HEK293 (cell line): ENCODE data around the gene ARHGEF26.

Source experiments
- CTCF ChIA-PET: fragments of 350-600 bp; formaldehyde crosslinking; extraction: SDS; loops from one replicate; lab custom pipeline; 2021; ENCODE audit warnings: antibody characterized with exemption; lab: Yijun Ruan, JAX
- POLR2A ChIA-PET: fragments of 300-600 bp; formaldehyde crosslinking; extraction: SDS; loops from one replicate; lab custom pipeline; 2020; ENCODE audit warnings: antibody characterized with exemption, inconsistent platforms; lab: Yijun Ruan, JAX
- H3K27ac ChIP-seq: fragments of 200-500 bp; sonication (Bioruptor generic); 2 replicates; pipeline ENCODE4 v1.5.1; 2014; ENCODE audit warnings: low read depth, low read length, control low read depth, inconsistent platforms; ENCODE audit errors: extremely low read depth
- H3K36me3 ChIP-seq, 2 experiments: fragments of 200-500 bp in 1 of 2; sonication (Bioruptor generic) in 1 of 2; 1 replicate in 1 of 2; 2 replicates in 1 of 2; pipeline ENCODE4 v1.5.1; 2014 to 2017; ENCODE audit warnings: inconsistent platforms in 2 of 2, low read length in 2 of 2; ENCODE audit not compliant: control insufficient read depth in 2 of 2, insufficient read depth in 1 of 2
- H3K4me1 ChIP-seq: fragments of 200-500 bp; sonication (Bioruptor generic); 2 replicates; pipeline ENCODE4 v1.5.1; 2014; ENCODE audit warnings: mild to moderate bottlenecking, low read length, inconsistent platforms; ENCODE audit not compliant: control insufficient read depth, insufficient read depth
- H3K4me3 ChIP-seq: 2 replicates; pipeline ENCODE4 v1.5.1; 2011; ENCODE audit warnings: low read depth, mild to moderate bottlenecking, control low read depth, low read length, moderate library complexity
- H3K9me3 ChIP-seq: fragments of 200-500 bp; sonication (Bioruptor generic); 2 replicates; pipeline ENCODE4 v1.5.1; 2014; ENCODE audit warnings: low read depth, low read length, inconsistent platforms; ENCODE audit not compliant: control insufficient read depth, insufficient read depth
- GFI1B ChIP-seq: fragments of 450-650 bp; formaldehyde crosslinking; IDR thresholded peaks from 2 replicates; pipeline ENCODE4 v1.5.1; 2016; ENCODE audit warnings: missing biosample characterization, missing genetic modification characterization
- KLF1 ChIP-seq: fragments of 450-650 bp; formaldehyde crosslinking; IDR thresholded peaks from 2 replicates; pipeline ENCODE4 v1.5.1; 2016; ENCODE audit warnings: missing biosample characterization, missing genetic modification characterization
- OSR2 ChIP-seq: fragments of 450-650 bp; formaldehyde crosslinking; IDR thresholded peaks from 2 replicates; pipeline ENCODE4 v1.5.1; 2016; ENCODE audit warnings: missing biosample characterization, missing genetic modification characterization
- PRDM10 ChIP-seq: fragments of 450-650 bp; formaldehyde crosslinking; IDR thresholded peaks from 2 replicates; pipeline ENCODE4 v1.5.1; 2016; ENCODE audit warnings: missing biosample characterization, missing genetic modification characterization
- WT1 ChIP-seq: fragments of 450-650 bp; formaldehyde crosslinking; IDR thresholded peaks from 2 replicates; pipeline ENCODE4 v1.5.1; 2016; ENCODE audit warnings: missing biosample characterization, missing genetic modification characterization
- ZBTB26 ChIP-seq: fragments of 450-650 bp; formaldehyde crosslinking; optimal IDR thresholded peaks from 2 replicates; pipeline ENCODE3; 2016; ENCODE audit warnings: missing biosample characterization, mild to moderate bottlenecking, missing genetic modification characterization
- ZEB2 ChIP-seq: fragments of 450-650 bp; formaldehyde crosslinking; IDR thresholded peaks from 2 replicates; pipeline ENCODE4 v1.5.1; 2016; ENCODE audit warnings: missing biosample characterization, missing genetic modification characterization
- ZNF133 ChIP-seq: fragments of 450-650 bp; formaldehyde crosslinking; IDR thresholded peaks from 2 replicates; pipeline ENCODE4 v1.5.1; 2016; ENCODE audit warnings: missing biosample characterization, missing genetic modification characterization
- ZNF169 ChIP-seq: fragments of 450-650 bp; formaldehyde crosslinking; IDR thresholded peaks from 2 replicates; pipeline ENCODE4 v1.5.1; 2016; ENCODE audit warnings: missing biosample characterization, missing genetic modification characterization
- ZNF280D ChIP-seq: fragments of 450-650 bp; formaldehyde crosslinking; IDR thresholded peaks from 2 replicates; pipeline ENCODE4 v1.5.1; 2016; ENCODE audit warnings: missing biosample characterization, missing genetic modification characterization
- ZNF324 ChIP-seq: fragments of 450-650 bp; formaldehyde crosslinking; IDR thresholded peaks from 2 replicates; pipeline ENCODE4 v1.5.1; 2016; ENCODE audit warnings: missing biosample characterization, missing genetic modification characterization
- ZNF394 ChIP-seq: fragments of 450-650 bp; formaldehyde crosslinking; IDR thresholded peaks from 2 replicates; pipeline ENCODE4 v1.5.1; 2016; ENCODE audit warnings: missing biosample characterization, missing genetic modification characterization, mild to moderate bottlenecking, moderate library complexity, borderline replicate concordance
- ZNF404 ChIP-seq: fragments of 450-650 bp; formaldehyde crosslinking; IDR thresholded peaks from 2 replicates; pipeline ENCODE4 v1.5.1; 2017; ENCODE audit warnings: missing biosample characterization, missing genetic modification characterization
- ZNF423 ChIP-seq: fragments of 450-650 bp; formaldehyde crosslinking; IDR thresholded peaks from 2 replicates; pipeline ENCODE4 v1.5.1; 2016; ENCODE audit warnings: missing biosample characterization, missing genetic modification characterization
- ZNF433 ChIP-seq: fragments of 450-650 bp; formaldehyde crosslinking; IDR thresholded peaks from 2 replicates; pipeline ENCODE4 v1.5.1; 2016; ENCODE audit warnings: missing biosample characterization, missing genetic modification characterization, low read depth
- ZNF48 ChIP-seq: fragments of 450-650 bp; formaldehyde crosslinking; IDR thresholded peaks from 2 replicates; pipeline ENCODE4 v1.5.1; 2016; ENCODE audit warnings: missing biosample characterization, missing genetic modification characterization
- ZNF585B ChIP-seq: fragments of 450-650 bp; formaldehyde crosslinking; IDR thresholded peaks from 2 replicates; pipeline ENCODE4 v1.5.1; 2016; ENCODE audit warnings: missing biosample characterization, missing genetic modification characterization
- ZNF624 ChIP-seq: fragments of 450-650 bp; formaldehyde crosslinking; IDR thresholded peaks from 2 replicates; pipeline ENCODE4 v1.5.1; 2017; ENCODE audit warnings: missing biosample characterization, missing genetic modification characterization
- ZNF670 ChIP-seq: fragments of 450-650 bp; formaldehyde crosslinking; IDR thresholded peaks from 2 replicates; pipeline ENCODE4 v1.5.1; 2016; ENCODE audit warnings: missing biosample characterization, missing genetic modification characterization, low read depth
- ZNF701 ChIP-seq: fragments of 450-650 bp; formaldehyde crosslinking; IDR thresholded peaks from 2 replicates; pipeline ENCODE4 v1.5.1; 2016; ENCODE audit warnings: missing biosample characterization, missing genetic modification characterization
- ZSCAN16 ChIP-seq: fragments of 450-650 bp; formaldehyde crosslinking; IDR thresholded peaks from 2 replicates; pipeline ENCODE4 v1.5.1; 2016; ENCODE audit warnings: missing biosample characterization, missing genetic modification characterization
- ZSCAN4 ChIP-seq: fragments of 450-650 bp; formaldehyde crosslinking; IDR thresholded peaks from 2 replicates; pipeline ENCODE4 v1.5.1; 2017; ENCODE audit warnings: missing biosample characterization, missing genetic modification characterization
- ZXDB ChIP-seq: fragments of 450-650 bp; formaldehyde crosslinking; IDR thresholded peaks from 2 replicates; pipeline ENCODE4 v1.5.1; 2016; ENCODE audit warnings: missing biosample characterization, missing genetic modification characterization

Gene ARHGEF26

GRCh38 chr3:154105218-154105975, 15.8 kb upstream of the ARHGEF26 start:
- Histone ChIP-seq H3K4me3 (no peak overlapping the region), H3K9me3 (no peaks in the 10 kb centered on the region), H3K4me1 (no peaks in the 10 kb centered on the region), H3K27ac (no peak overlapping the region), H3K36me3 (no peaks in the 10 kb centered on the region)
- CTCF ChIA-PET = no interaction called here
- POLR2A ChIA-PET = no interaction called here
- no peak for TF ChIP-seq ZBTB26 (tag by site-specific recombination)
- no peak for TF ChIP-seq ZNF404 (tag by site-specific recombination)
- TF ChIP-seq ZNF324 (tag by site-specific recombination) = no peak
- no peak for TF ChIP-seq ZNF585B (tag by site-specific recombination)
- no peak for TF ChIP-seq ZXDB (tag by site-specific recombination)
- no peak for TF ChIP-seq KLF1 (tag by site-specific recombination)
- TF ChIP-seq WT1 (tag by site-specific recombination) = no peak
- TF ChIP-seq ZNF701 (tag by site-specific recombination) = no peak
- no peak for TF ChIP-seq ZSCAN4 (tag by site-specific recombination)
- no peak for TF ChIP-seq ZNF670 (tag by site-specific recombination)
- no peak for TF ChIP-seq ZNF394 (tag by site-specific recombination)
- no peak for TF ChIP-seq ZNF423 (tag by site-specific recombination)
- no peak for TF ChIP-seq PRDM10
- no peak for TF ChIP-seq ZNF280D (tag by site-specific recombination)

- H3K4me3 ChIP-seq = no peak overlapping the region
- H3K27ac ChIP-seq = no peak overlapping the region
- no peaks in the 10 kb centered on the region for H3K9me3 ChIP-seq
- H3K36me3 ChIP-seq = no peaks in the 10 kb centered on the region
- ChIA-PET POLR2A (interaction anchor here (1.0 kb wide), 1 partner anchor 10 kb away, joined by 3 read pairs; the partner anchor contains the start of gene ARHGEF26), CTCF (no interaction called here)
- H3K4me1 ChIP-seq = no peaks in the 10 kb centered on the region
- TF ChIP-seq ZNF433 (tag by site-specific recombination) = no peak
- TF ChIP-seq GFI1B (tag by site-specific recombination) = no peak
- TF ChIP-seq ZEB2 (tag by site-specific recombination) = no peak
- no peak for TF ChIP-seq ZSCAN16
- no peak for TF ChIP-seq ZNF624 (tag by site-specific recombination)
- TF ChIP-seq OSR2 = no peak
- no peak for TF ChIP-seq ZBTB26 (tag by site-specific recombination)
- no peak for TF ChIP-seq ZNF48
- no peak for TF ChIP-seq ZNF169 (tag by site-specific recombination)
- TF ChIP-seq ZNF133 (tag by site-specific recombination) = no peak
These were observed 9.7 kb upstream of the ARHGEF26 start for GRCh38 chr3:154111365-154111935.
